Pancreas (tissue), 10 donors: ENCODE results near the gene NEK9. TPM values are rescaled to one million over a fixed set of nuclear protein-coding genes. Genes with fewer than 3 reads are reported as not detected.

Experiments
- ATAC-seq, 4 donors: fragments of 200-7000 bp; cut with Tn5 transposase; one replicate each; pipeline versions ENCODE4 v1.8.0 to v1.9.1; 2020; ENCODE audit warnings: mild to moderate bottlenecking in 4 of 4, moderate library complexity in 4 of 4
- DNase-seq, 6 donors: peaks; one replicate each; pipeline ENCODE4 v3.0.0-alpha.2; 2020
- FAIRE-seq: peaks from 2 replicates; lab custom pipeline; 2012; peaks lifted over from hg19 to GRCh38; lab: Jason Lieb, UNC
- H3K27ac ChIP-seq, 4 donors: fragments of 200-600 bp; sonication (generic); 1 replicate in 3 of 4; 2 replicates in 1 of 4; pipeline versions ENCODE4 v1.5.0 to v1.8.0; 2020
- H3K27me3 ChIP-seq, 4 donors: fragments of 200-600 bp; one replicate each; pipeline ENCODE4 v1.8.0; 2021
- H3K36me3 ChIP-seq, 3 donors: fragments of 200-600 bp; sonication (generic) in 1 of 3; one replicate each; pipeline versions ENCODE4 v1.5.0 to v1.8.0; 2020 to 2021
- H3K4me1 ChIP-seq, 3 donors: fragments of 200-600 bp; one replicate each; pipeline ENCODE4 v1.8.0; 2021
- H3K4me3 ChIP-seq, 4 donors: fragments of 200-600 bp; sonication (generic) in 2 of 4; one replicate each; pipeline versions ENCODE4 v1.5.0 to v1.8.0; 2020 to 2021
- H3K9me3 ChIP-seq, 4 donors: fragments of 200-600 bp; one replicate each; pipeline ENCODE4 v1.8.0; 2021
- CTCF ChIP-seq, 4 donors: fragments of 200-600 bp; sonication (generic) in 3 of 4; IDR thresholded peaks; one replicate each; pipeline versions ENCODE4 v1.5.0 to v1.8.0; 2021; ENCODE audit warnings: antibody characterized with exemption in 4 of 4
- WGBS, 2 donors: extraction: QIAGEN DNeasy Blood & Tissue Kit; methylation state at CpG; one replicate each; pipeline ENCODE4 v1.1.7; 2013; 5-methylcytosine and 5-hydroxymethylcytosine counted together
- intact Hi-C, 3 donors: fragments of 100-400 bp; cut with DNase I; formaldehyde crosslinking; loops; one replicate each; pipeline versions ENCODE4 v1.11.1 to v1.14.2; 2022
- polyA plus RNA-seq, 2 donors: library from polyadenylated mRNA; stranded (reverse); fragments of 200-250 nt; gene quantifications; one replicate each; pipeline ENCODE4 v1.2.3, GENCODE V29; 2013
- total RNA-seq, 6 donors: library from RNA; stranded (reverse); fragmentation: NEBNext Ultra II Directional in 4 of 6; extraction: Animal tissue kit (Norgen Biotek cat#: 25700) in 4 of 6; gene quantifications; one replicate each; pipeline versions ENCODE4 v1.2.1 to v1.2.4, GENCODE V29; 2021 to 2023
- donor health status: healthy with polysubstance abuse.
- donor health status: DM: no; HTN: no; CAD: no; lungs with moderate emphysema.
- donor health status: DM: no; HTN: no; CAD: no.
- donor health status: control.
- donor health status: control.
- donor health status: Bipolar disorder and iron deficiency.
- donor health status: DM: yes; HTN: yes; CAD: no.
- donor health status: DM: no; HTN: no; CAD: no.
- donor health status: DM: no; HTN: no; CAD: no.
- donor health status: DM: yes; HTN: yes; CAD: no.

Gene NEK9
- total and polyA plus RNA-seq, 8 donors = 22.7 to 54.8 (median 27.2) TPM

GRCh38 chr14:75041613-75042012, 85.2 kb downstream of the NEK9 start:
- ATAC-seq = peak; percentile 89 to 95 (median 92)
- peak overlapping the region; percentile 4 to 72 (median 52) for H3K27ac ChIP-seq
- FAIRE-seq = peak; percentile 70
- WGBS, 2 donors = 17 to 30% methylated on average over 4 of the region's 4 CpGs
- no peaks in the 10 kb centered on the region for H3K9me3 ChIP-seq
- DNase-seq = no peak
- intact Hi-C loops = no loop called here
- no peaks in the 10 kb centered on the region for H3K27me3 ChIP-seq
- H3K4me3 ChIP-seq = no peak overlapping the region
- H3K4me1 ChIP-seq = peaks cover 10 to 26% (median 18%) of the 10 kb centered on the region in 3 donors
- H3K36me3 ChIP-seq = peaks cover 0 to 3% (median 0%) of the 10 kb centered on the region in 3 donors
- no peak for TF ChIP-seq CTCF (IDR thresholded peaks at IDR 0.05)

GRCh38 chr14:75040959-75041358, 85.9 kb downstream of the NEK9 start:
- WGBS, 2 donors = 97 to 98% methylated on average over 2 of the region's 2 CpGs
- H3K4me1 ChIP-seq = peaks cover 10 to 26% (median 18%) of the 10 kb centered on the region in 3 donors
- H3K27me3 ChIP-seq = no peaks in the 10 kb centered on the region
- FAIRE-seq (no peak), DNase-seq (no peak), ATAC-seq (no peak)
- H3K27ac ChIP-seq = peak overlapping the region in 3 of 4 donors; percentile 49 to 72 (median 56)
- intact Hi-C loops = no loop called here
- H3K36me3 ChIP-seq = peaks cover 0 to 3% (median 0%) of the 10 kb centered on the region in 3 donors
- H3K9me3 ChIP-seq = no peaks in the 10 kb centered on the region
- H3K4me3 ChIP-seq = no peak overlapping the region
- no peak for TF ChIP-seq CTCF (IDR thresholded peaks at IDR 0.05)

- H3K4me3 ChIP-seq = no peak overlapping the region
- H3K36me3 ChIP-seq = peaks cover 0 to 3% (median 0%) of the 10 kb centered on the region in 3 donors
- H3K9me3 ChIP-seq = no peaks in the 10 kb centered on the region
- no peak for DNase-seq
- H3K4me1 ChIP-seq = peaks cover 10 to 26% (median 18%) of the 10 kb centered on the region in 3 donors
- no peak for TF ChIP-seq CTCF (IDR thresholded peaks at IDR 0.05)
- H3K27ac ChIP-seq = peak overlapping the region in 1 of 4 donors; percentile 72
- ATAC-seq = no peak
- WGBS, 2 donors = 48 to 74% methylated on average over 1 of the region's 1 CpG
- no peak for FAIRE-seq
- intact Hi-C loops = no loop called here
- no peaks in the 10 kb centered on the region for H3K27me3 ChIP-seq
Measured at GRCh38 chr14:75040507-75040906, 86.3 kb downstream of the NEK9 start.

DNA sequence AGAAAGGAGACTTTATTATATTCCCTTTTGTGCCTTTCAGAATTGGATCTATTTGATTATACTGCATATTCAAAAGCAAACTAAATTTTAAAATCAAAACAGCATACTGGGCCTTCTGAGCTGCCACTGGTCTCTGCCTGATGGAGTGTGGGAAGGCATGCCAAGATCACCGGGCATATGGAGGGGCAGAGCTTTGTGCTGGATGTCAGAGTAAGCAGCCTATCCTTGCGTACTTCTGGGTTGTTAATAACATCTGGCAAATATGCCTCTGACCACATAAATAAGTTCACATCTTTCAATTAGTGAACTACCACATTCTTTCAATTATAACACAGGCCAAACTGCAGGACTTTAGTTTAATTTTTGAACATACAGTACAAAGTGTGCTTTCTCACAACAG, 93.9 kb downstream of the NEK9 start:
- ATAC-seq = no peak
- no peak for TF ChIP-seq CTCF (IDR thresholded peaks at IDR 0.05)
- intact Hi-C loops = loop anchor here in 1 of 3 donors (10.0 kb wide), 1 partner anchor 52 kb away; no protein-coding TSS in a partner anchor

DNA sequence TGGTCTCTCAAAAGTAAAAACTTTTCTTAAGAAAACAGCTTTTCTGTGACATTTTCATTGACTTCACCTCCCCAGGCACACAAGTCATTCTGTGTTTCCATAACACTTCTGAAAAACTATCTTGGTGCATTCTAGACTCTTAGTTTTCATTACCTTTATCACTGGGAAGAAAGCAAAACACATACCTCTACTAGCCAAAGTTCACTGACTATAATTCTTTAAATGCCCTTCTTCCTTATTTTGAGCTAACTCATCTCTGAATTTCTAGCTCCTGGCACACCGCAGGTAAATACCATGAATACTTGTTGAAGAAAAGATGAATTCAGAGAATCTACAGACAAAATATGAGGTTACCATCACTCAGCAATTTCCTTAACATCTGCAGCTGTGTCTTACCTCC, 96.7 kb downstream of the NEK9 start:
- ATAC-seq (no peak), DNase-seq (no peak), FAIRE-seq (no peak)
- H3K4me1 ChIP-seq = no peaks in the 10 kb centered on the region
- no peak for TF ChIP-seq CTCF (IDR thresholded peaks at IDR 0.05)
- H3K27ac ChIP-seq = no peak overlapping the region
- intact Hi-C loops = loop anchor here in 1 of 3 donors (10.0 kb wide), 1 partner anchor 55 kb away; no protein-coding TSS in a partner anchor
- H3K9me3 ChIP-seq = no peaks in the 10 kb centered on the region
- WGBS, 2 donors = 0% methylated on average over 1 of the region's 1 CpG
- peaks cover 0 to 4% (median 0%) of the 10 kb centered on the region in 3 donors for H3K36me3 ChIP-seq
- no peaks in the 10 kb centered on the region for H3K27me3 ChIP-seq
- no peak overlapping the region for H3K4me3 ChIP-seq

More for the DNA sequence above, 93.9 kb downstream of the NEK9 start:
- no peak overlapping the region for H3K4me3 ChIP-seq
- peaks cover 0 to 4% (median 3%) of the 10 kb centered on the region in 3 donors for H3K36me3 ChIP-seq
- no peaks in the 10 kb centered on the region for H3K9me3 ChIP-seq
- H3K4me1 ChIP-seq = no peaks in the 10 kb centered on the region
- WGBS, 2 donors = 95 to 100% methylated on average over 2 of the region's 2 CpGs
- FAIRE-seq = no peak
- H3K27ac ChIP-seq = no peak overlapping the region
- no peak for DNase-seq
- no peaks in the 10 kb centered on the region for H3K27me3 ChIP-seq
